ENCODE results near the gene GCSH.

GRCh38 chr16:81136390-81137335, 40.5 kb upstream of the GCSH start:
- TF ChIP-seq CTCF (IDR thresholded peaks at IDR 0.05) = no peak
- no peak for TF ChIP-seq RFX5 (IDR thresholded peaks at IDR 0.05)
- no peak for TF ChIP-seq RAD21 (conservative IDR thresholded peaks at IDR 0.05 in 1 of 2, IDR thresholded peaks at IDR 0.05 in 1 of 2)
- no peak for TF ChIP-seq CHD4 (IDR thresholded peaks at IDR 0.05; ENCODE audit: borderline replicate concordance)
- no peak for TF ChIP-seq NFE2L2 (conservative IDR thresholded peaks at IDR 0.05; ENCODE audit: low read length)
- no peak for TF ChIP-seq SMC3 (IDR thresholded peaks at IDR 0.05)
- TF ChIP-seq PBX3 (IDR thresholded peaks at IDR 0.05) = no peak
- no peak for TF ChIP-seq EHMT2 (IDR thresholded peaks at IDR 0.05; ENCODE audit: low read depth)
- TF ChIP-seq JUN (IDR thresholded peaks at IDR 0.05) = no peak
- no peak for TF ChIP-seq POLR2AphosphoS2 (conservative IDR thresholded peaks at IDR 0.05; ENCODE audit: low read length)
- TF ChIP-seq FOSL2 (IDR thresholded peaks at IDR 0.05) = no peak
- TF ChIP-seq FOSL2 (CRISPR knock-in tag; IDR thresholded peaks at IDR 0.05) = no peak
- TF ChIP-seq EP300 (IDR thresholded peaks at IDR 0.05) = no peak
